Sigmoid colon (tissue), 7 donors: ENCODE results near the gene POMGNT1. TPM values are rescaled to one million over a fixed set of nuclear protein-coding genes. Genes with fewer than 3 reads are reported as not detected.
"Not testable (repeated sequence)": the region's sequence is repeated elsewhere in the genome, so short reads cannot be mapped to it uniquely, and the experiment has no call there.

Experiments used
- DNase-seq: peaks from one replicate; pipeline ENCODE4 v3.0.0-alpha.2; 2019
- H3K27ac ChIP-seq, 4 donors: fragments of 200-600 bp; sonication (generic); one replicate each; pipeline ENCODE4 v1.5.1; 2016 to 2019; ENCODE audit warnings: mild to moderate bottlenecking in 1 of 4
- H3K27me3 ChIP-seq, 3 donors: fragments of 200-600 bp; sonication (generic); one replicate each; pipeline ENCODE4 v1.5.1; 2019; ENCODE audit warnings: mild to moderate bottlenecking in 1 of 3
- H3K36me3 ChIP-seq, 4 donors: fragments of 200-600 bp; sonication (generic); one replicate each; pipeline ENCODE4 v1.5.1; 2016 to 2019
- H3K4me1 ChIP-seq, 4 donors: fragments of 200-600 bp; sonication (generic); one replicate each; pipeline ENCODE4 v1.5.1; 2017 to 2019
- H3K4me3 ChIP-seq, 4 donors: fragments of 200-600 bp; sonication (generic); one replicate each; pipeline ENCODE4 v1.5.1; 2017 to 2019; ENCODE audit warnings: mild to moderate bottlenecking in 2 of 4, moderate library complexity in 1 of 4
- H3K9me3 ChIP-seq, 4 donors: fragments of 200-600 bp in 3 of 4; sonication (generic) in 3 of 4; one replicate each; pipeline versions ENCODE4 v1.5.1 to v1.6.1; 2013 to 2019
- CTCF ChIP-seq, 4 experiments: fragments of 450-650 bp in 3 of 4; fragments of 200-600 bp in 1 of 4; IDR thresholded peaks; one replicate each; pipeline ENCODE4 v1.5.1; 2016 to 2019; ENCODE audit warnings: antibody characterized with exemption in 4 of 4, mild to moderate bottlenecking in 3 of 4, moderate library complexity in 2 of 4
- EP300 ChIP-seq, 4 donors: sonication (generic); formaldehyde crosslinking; IDR thresholded peaks; one replicate each; pipeline ENCODE4 v1.6.1; 2017; ENCODE audit warnings: antibody characterized with exemption in 4 of 4
- POLR2A ChIP-seq, 2 donors: fragments of 450-650 bp; IDR thresholded peaks; one replicate each; pipeline ENCODE4 v1.6.1; 2016; ENCODE audit warnings: antibody characterized with exemption in 2 of 2, mild to moderate bottlenecking in 2 of 2, moderate library complexity in 2 of 2
- POLR2AphosphoS5 ChIP-seq, 4 donors: sonication (generic); formaldehyde crosslinking; IDR thresholded peaks; one replicate each; pipeline ENCODE4 v1.6.1; 2017; ENCODE audit warnings: antibody characterized with exemption in 4 of 4
- WGBS, 2 donors: extraction: QIAGEN DNeasy Blood & Tissue Kit; methylation state at CpG; one replicate each; pipeline ENCODE4 v1.1.7; 2013; 5-methylcytosine and 5-hydroxymethylcytosine counted together
- intact Hi-C: fragments of 100-400 bp; cut with DNase I; formaldehyde crosslinking; loops from one replicate; pipeline ENCODE4 v1.15.1; 2023
- polyA plus RNA-seq, 3 donors: library from polyadenylated mRNA; stranded (reverse); fragments of 200-250 nt; gene quantifications; one replicate each; pipeline ENCODE4 v1.2.3, GENCODE V29; 2013
- total RNA-seq, 4 donors: library from RNA; depleted of rRNA; stranded (reverse); fragments of >200 nt; gene quantifications; one replicate each; pipeline ENCODE4 v1.1.0, GENCODE V29; 2016
- donor health status: healthy with polysubstance abuse.
- donor health status: Bipolar disorder and iron deficiency.
- donor health status: healthy.

The POMGNT1 gene
- total and polyA plus RNA-seq, 7 donors = 5.5 to 37.4 (median 29.9) TPM

GRCh38 chr1:46244656-46245371 is 46.6 kb upstream of the POMGNT1 start:
- 60 to 68% methylated on average over 3 of the region's 3 CpGs for WGBS, 2 donors
- Histone ChIP-seq H3K36me3 (no peaks in the 10 kb centered on the region), H3K4me3 (no peak overlapping the region), H3K27ac (no peak overlapping the region), H3K27me3 (no peaks in the 10 kb centered on the region), H3K4me1 (peaks cover 0 to 15% (median 14%) of the 10 kb centered on the region in 4 donors), H3K9me3 (no peaks in the 10 kb centered on the region)
- intact Hi-C loops = no loop called here
- no peak for DNase-seq
- TF ChIP-seq POLR2AphosphoS5 (IDR thresholded peaks at IDR 0.05) (no peak), EP300 (IDR thresholded peaks at IDR 0.05) (no peak), POLR2A (IDR thresholded peaks at IDR 0.05) (no peak), CTCF (IDR thresholded peaks at IDR 0.05) (no peak)

- H3K27me3 ChIP-seq, H3K9me3 ChIP-seq, DNase-seq, H3K36me3 ChIP-seq, H3K4me3 ChIP-seq, H3K27ac ChIP-seq, intact Hi-C loops: not testable (repeated sequence)
- WGBS, 2 donors = 92% methylated on average over 3 of the region's 3 CpGs
- peaks cover 0 to 15% (median 14%) of the 10 kb centered on the region in 4 donors for H3K4me1 ChIP-seq
Observed at GRCh38 chr1:46243831-46244230, 45.6 kb upstream of the POMGNT1 start.

DNA sequence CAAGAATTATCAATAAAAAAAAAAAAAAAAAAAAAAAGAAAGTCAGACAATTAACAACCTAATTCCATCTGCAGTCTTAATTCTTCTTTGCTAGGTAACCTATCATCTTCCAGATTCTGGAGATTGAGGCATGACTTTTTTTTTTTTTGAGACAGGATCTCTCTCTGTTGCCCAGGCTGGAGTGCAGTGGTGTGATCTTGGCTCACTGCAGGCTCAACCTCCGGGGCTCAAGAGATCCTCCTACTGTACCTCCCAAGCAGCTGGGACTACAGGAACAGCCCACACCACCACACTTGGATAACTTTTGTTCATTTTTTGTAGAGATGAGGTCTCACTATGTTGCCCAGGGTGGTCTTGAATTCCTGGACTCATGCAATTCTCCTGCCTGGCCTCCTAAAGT is 44.7 kb upstream of the POMGNT1 start:
- intact Hi-C loops = no loop called here
- TF ChIP-seq EP300 (IDR thresholded peaks at IDR 0.05) = no peak
- no peak for TF ChIP-seq POLR2A (IDR thresholded peaks at IDR 0.05)
- no peak for TF ChIP-seq CTCF (IDR thresholded peaks at IDR 0.05)
- TF ChIP-seq POLR2AphosphoS5 (IDR thresholded peaks at IDR 0.05) = no peak
- Histone ChIP-seq H3K36me3 (no peaks in the 10 kb centered on the region), H3K27ac (no peak overlapping the region), H3K4me3 (no peak overlapping the region), H3K9me3 (no peaks in the 10 kb centered on the region), H3K4me1 (peaks cover 0 to 11% (median 9%) of the 10 kb centered on the region in 4 donors), H3K27me3 (no peaks in the 10 kb centered on the region)
- WGBS, 2 donors = 71 to 91% methylated on average over 1 of the region's 1 CpG
- DNase-seq = no peak

DNA sequence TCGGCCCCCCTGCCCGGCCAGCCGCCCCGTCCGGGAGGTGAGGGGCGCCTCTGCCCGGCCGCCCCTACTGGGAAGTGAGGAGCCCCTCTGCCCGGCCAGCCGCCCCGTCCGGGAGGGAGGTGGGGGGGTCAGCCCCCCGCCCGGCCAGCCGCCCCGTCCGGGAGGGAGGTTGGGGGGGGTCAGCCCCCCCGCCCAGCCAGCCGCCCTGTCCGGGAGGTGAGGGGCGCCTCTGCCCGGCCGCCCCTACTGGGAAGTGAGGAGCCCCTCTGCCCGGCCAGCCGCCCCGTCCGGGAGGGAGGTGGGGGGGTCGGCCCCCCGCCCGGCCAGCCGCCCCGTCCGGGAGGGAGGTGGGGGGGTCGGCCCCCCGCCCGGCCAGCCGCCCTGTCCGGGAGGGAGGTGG is 43.5 kb upstream of the POMGNT1 start:
- H3K36me3 ChIP-seq, H3K4me3 ChIP-seq, DNase-seq, H3K4me1 ChIP-seq, H3K9me3 ChIP-seq, intact Hi-C loops, H3K27me3 ChIP-seq, H3K27ac ChIP-seq: not testable (repeated sequence)
- 88 to 95% methylated on average over 11 to 13 of the region's 38 CpGs for WGBS, 2 donors

DNA sequence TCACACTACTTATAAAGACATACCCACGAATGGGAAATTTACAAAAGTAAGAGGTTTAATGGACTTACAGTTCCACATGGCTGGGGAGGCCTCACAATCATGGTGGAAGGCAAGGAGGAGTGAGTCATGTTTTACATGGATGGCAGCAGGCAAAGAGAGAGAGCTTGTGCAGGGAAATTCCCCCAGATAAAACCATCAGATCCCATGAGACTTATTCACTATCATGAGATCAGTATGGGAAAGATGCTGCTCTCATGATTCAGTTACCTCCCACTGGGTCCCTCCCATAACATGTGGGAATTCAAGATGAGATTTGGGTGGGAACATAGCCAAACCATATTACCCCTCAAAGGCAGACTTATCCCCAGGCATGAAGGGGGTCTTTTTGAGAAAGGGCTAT is 40.6 kb upstream of the POMGNT1 start:
- H3K9me3 ChIP-seq, H3K4me3 ChIP-seq, H3K27me3 ChIP-seq, DNase-seq, H3K4me1 ChIP-seq, H3K27ac ChIP-seq, H3K36me3 ChIP-seq, intact Hi-C loops: not testable (repeated sequence)
- WGBS, 2 donors = 71 to 78% methylated on average over 1 of the region's 1 CpG

DNA sequence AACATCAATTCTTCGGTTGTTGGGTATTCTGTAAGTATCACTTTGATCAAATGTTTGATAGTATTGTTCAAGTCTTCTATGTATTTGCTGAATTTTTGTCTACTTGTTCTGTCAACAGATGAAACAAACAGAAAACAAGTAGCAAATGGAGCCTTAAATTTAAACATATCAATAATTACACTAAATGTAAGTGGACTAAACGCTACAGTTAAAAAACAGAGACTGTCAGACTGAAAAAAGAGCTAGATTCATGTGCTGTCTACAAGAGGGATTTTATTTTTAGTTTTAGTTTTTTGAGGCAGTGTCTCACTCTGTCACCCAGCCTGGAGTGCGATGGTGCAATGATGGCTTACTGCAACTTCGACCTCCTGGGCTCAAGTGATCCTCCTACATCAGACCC is 38.6 kb upstream of the POMGNT1 start:
- TF ChIP-seq EP300 (IDR thresholded peaks at IDR 0.05) = no peak
- TF ChIP-seq POLR2A (IDR thresholded peaks at IDR 0.05) = no peak
- TF ChIP-seq POLR2AphosphoS5 (IDR thresholded peaks at IDR 0.05) = no peak
- TF ChIP-seq CTCF (IDR thresholded peaks at IDR 0.05) = no peak
- whole genome bisulfite sequencing, 2 donors = 93 to 94% methylated on average over 4 of the region's 4 CpGs
- intact Hi-C loops = no loop called here
- DNase-seq = no peak
- Histone ChIP-seq H3K9me3 (peaks cover 0 to 2% (median 0%) of the 10 kb centered on the region in 4 donors), H3K36me3 (no peaks in the 10 kb centered on the region), H3K4me1 (no peaks in the 10 kb centered on the region), H3K27ac (no peak overlapping the region), H3K27me3 (no peaks in the 10 kb centered on the region), H3K4me3 (no peak overlapping the region)

DNA sequence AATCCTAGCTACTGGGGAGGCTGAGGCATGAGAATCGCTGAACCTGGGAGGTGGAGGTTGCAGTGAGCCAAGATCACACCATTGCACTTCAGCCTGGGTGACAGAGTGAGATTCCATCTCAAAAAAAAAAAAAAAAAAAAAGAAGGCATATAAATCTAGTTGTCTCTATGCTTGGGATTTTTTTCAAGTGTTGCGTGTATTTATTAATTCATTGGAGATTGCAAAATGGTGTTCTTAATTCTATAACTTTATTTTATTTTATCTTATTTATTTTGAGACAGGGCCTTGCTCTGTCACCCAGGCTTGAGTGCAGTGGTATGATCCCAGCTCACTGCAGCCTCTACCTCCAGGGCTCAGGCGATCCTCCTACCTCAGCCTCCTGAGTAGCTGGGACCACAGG is 33.0 kb upstream of the POMGNT1 start:
- H3K36me3 ChIP-seq, H3K9me3 ChIP-seq, intact Hi-C loops, H3K4me3 ChIP-seq, DNase-seq, H3K27me3 ChIP-seq, H3K4me1 ChIP-seq, H3K27ac ChIP-seq: not testable (repeated sequence)
- WGBS, 2 donors = 92 to 96% methylated on average over 3 of the region's 3 CpGs
